HK-2 (cell line): Measurements from ENCODE around the gene MRE11.
A peak's percentile ranks its signal among the peaks of the same experiment; 100 is the strongest.
"Not testable (repeated sequence)": the region's sequence is repeated elsewhere in the genome, so short reads cannot be mapped to it uniquely, and the experiment has no call there.

ENCODE experiments used
- DNase-seq: peaks from one replicate; pipeline ENCODE4 v3.0.0-alpha.2; 2018; ENCODE audit not compliant: unreplicated experiment

Gene MRE11

GRCh38 chr11:94506513-94506912, 12.9 kb upstream of the MRE11 start:
- DNase-seq, result not testable (repeated sequence)

DNA sequence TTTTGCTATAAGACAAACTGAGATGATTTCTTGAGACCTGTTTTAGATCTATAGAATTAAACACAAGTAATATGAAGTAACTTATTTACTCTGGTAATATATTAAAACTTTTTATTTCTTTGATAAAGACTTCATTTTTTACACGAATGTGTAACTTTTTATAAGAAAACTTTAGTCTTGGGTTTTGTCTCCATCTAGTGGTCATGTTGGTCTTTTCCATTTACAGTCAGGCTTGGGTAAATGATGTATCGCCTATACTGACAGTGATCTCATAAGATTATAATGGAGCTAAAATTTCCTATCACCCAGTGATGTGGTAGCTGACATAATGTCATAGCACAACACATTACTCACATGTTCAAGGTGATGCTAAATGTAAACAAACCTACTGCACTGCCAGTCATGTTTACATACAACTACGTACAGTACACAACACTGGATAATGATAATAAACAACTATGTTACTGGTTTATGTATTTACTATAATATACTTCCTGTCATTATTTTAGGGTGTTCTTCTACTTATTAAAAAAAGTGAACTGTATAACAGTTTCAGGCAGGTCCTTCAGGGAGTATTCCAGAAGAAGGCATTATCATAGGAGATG, 11.1 kb upstream of the MRE11 start:
- no peak for DNase-seq

GRCh38 chr11:94501522-94501921, 7.9 kb upstream of the MRE11 start:
- DNase-seq, result no peak

DNA sequence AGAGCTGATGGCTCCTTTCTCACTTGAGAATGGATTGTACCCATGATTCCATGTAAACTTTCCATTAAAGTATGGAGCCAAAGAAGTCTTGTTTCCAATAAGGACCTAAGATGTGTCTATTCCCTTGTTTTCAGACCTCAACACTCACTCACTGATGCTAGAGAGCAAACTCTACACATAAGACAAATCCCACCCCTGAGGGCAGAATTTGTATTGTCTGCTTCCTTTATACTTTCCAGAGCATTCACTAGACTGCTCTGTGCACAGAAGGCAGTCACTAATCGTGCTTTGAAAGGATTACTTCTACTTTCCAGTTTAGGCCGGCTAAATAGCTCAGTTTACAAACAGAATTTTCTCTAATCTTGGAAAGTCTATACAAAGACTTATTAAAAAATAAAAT, 6.5 kb upstream of the MRE11 start:
- no peak for DNase-seq

DNA sequence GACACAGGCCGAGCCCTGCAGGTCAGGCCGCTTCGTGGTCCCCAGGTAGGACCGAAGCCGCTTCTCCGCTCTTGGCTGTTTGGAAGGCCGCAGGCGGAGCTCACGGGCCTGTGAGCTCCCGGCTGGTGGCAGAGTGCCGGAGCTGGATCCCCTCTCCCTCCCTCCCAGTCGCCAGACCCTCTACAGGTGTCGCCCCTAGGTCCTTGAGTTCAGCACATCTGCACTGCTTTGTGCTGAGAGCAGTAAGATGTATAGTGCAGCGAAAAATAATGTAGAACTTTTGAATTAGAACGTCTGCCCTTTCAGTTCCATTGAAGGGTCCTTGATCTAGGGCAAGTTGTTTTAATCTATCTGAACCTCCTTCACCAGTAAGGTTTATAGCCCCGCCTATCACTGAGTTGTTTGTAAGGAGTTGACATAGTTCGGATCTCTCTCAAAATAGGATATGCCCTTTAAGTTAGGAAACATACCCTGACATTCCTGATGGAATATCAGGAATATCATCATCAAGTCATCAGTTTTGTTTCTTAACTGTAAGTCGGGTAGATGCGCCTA, 559 bp upstream of the MRE11 start:
- DNase-seq, result no peak

- DNase-seq, result no peak
Measured at GRCh38 chr11:94486068-94486467, 7.6 kb downstream of the MRE11 start.

- DNase-seq, result no peak
Measured at GRCh38 chr11:94481342-94481741, 12.3 kb downstream of the MRE11 start.

GRCh38 chr11:94477624-94478023, 16.0 kb downstream of the MRE11 start:
- DNase-seq, result no peak

DNA sequence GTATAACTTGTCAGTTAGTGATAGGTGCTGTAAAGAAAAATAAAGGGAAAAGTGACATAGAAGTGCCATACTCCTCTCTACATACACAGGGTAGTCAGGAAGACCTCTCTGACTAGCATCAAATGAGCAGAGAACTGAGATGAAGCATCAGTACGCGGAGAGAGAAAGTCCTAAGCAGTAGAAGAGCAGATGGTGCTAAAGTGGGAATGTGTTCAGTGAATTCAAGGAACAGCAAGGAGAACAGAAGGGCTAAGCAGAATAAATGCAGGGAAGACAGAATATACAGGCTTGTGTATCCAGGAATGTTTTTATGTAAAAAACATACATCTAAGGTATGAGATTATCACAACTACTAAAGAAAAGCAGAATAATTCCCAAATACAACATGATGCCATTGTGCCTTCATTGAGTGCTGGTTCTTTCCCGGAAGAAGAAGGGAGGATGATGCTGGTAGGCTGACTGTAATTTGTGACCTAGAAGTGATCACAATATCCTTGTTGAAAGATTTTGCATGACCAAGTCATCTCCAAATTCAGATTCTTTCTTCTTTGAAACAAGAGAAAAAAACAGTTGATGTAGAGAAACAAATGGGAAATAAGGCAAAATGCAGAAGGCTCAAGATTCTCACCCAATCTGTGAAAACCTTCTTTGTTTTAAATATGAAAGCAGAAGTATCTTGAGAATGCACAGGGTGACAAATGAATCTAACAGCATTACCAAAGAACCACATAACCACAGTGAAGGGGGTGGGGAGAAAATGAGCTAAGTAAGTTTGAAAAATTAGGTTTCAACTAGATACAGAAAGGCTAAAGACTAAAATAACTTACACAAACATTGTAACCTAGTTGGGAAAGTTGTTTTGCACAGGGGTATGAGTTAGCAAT, 20.5 kb downstream of the MRE11 start:
- DNase-seq, result no peak

DNA sequence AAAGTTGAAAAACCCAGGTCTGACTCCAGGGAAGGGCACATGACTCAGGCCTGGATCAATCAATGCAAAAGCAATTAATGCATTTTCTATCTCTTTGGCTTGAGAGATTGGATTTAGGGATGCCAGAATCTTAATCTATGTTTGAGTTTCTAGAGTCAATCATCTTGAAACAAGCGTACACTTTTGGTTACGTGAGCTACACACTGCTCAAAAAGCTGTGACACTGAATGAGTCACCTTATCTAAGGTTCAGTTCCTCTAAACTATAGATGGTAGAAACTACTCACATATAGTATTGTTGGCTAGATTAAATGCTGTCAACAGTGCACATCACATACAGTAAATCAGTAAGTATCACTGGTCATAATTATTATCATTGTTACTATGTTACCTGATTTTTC, 24.2 kb downstream of the MRE11 start:
- no peak for DNase-seq

DNA sequence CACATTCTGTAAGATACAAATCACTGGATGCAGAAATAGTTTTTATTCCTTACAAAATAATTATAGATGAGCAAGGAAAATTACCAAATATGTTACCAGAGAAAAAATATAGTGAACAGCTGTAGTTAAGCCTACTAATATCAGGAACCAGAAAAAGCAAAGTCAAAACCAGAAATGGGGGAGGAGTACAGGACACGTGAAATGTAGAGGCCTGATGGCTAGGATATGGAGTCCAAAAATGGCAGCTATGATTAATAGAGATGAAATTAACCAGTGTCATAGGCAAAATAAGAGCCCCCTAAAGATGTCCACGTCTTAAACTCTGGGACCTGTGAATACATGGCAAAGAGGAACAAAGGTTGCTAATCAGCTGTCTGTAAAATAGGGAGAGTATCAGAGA, 34.1 kb downstream of the MRE11 start:
- DNase-seq, result no peak

DNA sequence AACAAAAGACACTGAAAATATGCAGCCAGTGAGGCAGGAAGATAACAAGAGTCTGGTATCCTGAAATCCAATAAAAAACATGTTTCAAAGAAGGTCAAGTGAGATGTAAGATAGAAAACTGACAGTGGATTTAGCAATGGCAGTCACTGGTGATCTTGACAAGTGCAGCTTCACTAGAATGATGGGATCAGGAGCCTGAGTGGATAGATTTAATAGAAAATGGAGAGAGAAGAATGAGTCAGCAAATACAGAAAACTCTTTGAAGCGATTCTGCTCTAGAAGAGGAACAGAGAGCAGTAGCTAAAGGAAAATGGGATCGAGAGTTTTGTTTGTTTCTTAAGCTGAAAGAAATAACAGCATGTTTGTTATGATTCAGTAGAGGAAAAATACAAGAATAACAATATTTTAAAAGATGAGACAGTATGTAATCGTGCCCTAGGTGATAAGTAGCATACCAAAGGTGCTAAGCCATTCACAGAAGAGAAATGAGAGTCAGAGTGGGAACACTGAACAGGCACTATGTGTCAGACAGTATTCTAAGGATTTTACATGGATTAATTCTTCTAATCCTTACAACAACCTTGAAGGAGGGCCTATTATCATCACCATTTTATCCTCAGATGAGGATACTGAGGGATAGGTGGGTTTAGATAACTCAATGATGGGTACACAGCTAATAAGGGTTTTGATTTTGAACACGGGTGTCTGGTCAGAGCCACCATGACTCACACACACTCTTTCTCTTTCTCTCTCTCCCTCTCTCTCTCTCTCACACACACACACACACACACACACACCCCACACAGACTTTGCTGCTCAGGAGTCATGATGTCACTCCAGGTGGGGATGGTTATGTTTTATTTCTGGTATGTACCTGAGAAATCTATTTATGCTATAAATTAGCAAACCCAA, 36.3 kb downstream of the MRE11 start:
- DNase-seq, result peak; percentile 2

GRCh38 chr11:94455861-94456260, 37.8 kb downstream of the MRE11 start:
- no peak for DNase-seq

DNA sequence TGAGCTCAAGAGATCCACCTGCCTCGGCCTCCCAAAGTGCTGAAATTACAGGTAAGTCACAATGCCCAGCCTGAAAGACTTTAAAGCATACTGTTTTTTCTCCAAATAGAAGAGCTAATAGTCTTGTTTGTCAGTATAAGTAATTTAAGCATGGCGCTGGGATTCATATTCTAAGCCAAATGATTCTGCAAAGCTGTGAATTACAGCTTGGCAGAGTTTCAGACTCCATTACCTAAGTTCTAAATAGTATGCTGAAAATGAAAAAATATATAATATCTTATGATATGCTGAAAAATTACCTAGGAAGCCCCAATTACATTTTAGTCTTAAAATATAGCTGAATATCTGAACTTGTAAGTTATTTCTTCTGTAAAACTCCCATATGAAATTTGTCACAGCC, 39.3 kb downstream of the MRE11 start:
- no peak for DNase-seq

GRCh38 chr11:94452988-94453387, 40.7 kb downstream of the MRE11 start:
- DNase-seq, result no peak

DNA sequence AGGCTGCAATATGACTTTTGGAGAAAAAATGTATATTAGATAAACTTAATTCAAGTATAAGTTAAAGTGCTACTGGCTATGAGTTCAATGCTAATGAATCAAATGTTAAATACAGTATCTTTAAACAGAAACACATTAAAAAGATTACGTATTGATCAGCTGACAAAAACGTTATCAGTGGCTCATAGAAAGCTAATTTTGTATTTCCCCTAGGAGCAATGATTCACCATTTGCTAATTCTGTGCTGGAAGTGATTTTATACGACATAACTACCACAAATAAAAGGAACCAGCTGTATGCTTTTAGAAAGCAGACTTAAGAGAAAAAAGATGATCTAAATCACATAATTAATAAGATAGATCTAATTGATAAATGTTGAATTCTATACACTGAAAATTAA, 43.6 kb downstream of the MRE11 start:
- DNase-seq, result no peak

GRCh38 chr11:94449437-94449836, 44.2 kb downstream of the MRE11 start:
- DNase-seq, result no peak

DNA sequence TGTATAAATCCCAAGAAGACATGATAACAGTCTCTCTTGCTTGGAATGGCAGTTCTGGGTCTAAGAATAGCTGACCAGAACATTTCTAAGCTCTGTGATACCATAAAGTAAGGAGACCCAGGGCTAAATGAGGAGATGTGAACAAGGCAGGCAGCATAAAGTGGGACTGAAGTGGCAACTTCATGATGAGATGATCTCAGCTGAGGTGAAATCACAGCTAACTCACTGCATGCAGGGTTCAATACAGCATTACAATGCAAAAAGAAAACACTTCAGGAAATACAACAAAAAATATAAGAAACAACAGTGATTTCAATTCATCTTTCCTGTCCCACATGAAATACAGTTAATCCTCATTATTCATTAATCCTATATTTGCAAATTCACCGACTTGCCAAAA, 44.6 kb downstream of the MRE11 start:
- DNase-seq, result no peak

GRCh38 chr11:94447149-94447548, 46.5 kb downstream of the MRE11 start:
- no peak for DNase-seq

- no peak for DNase-seq
Measured at GRCh38 chr11:94445641-94446040, 48.0 kb downstream of the MRE11 start.

DNA sequence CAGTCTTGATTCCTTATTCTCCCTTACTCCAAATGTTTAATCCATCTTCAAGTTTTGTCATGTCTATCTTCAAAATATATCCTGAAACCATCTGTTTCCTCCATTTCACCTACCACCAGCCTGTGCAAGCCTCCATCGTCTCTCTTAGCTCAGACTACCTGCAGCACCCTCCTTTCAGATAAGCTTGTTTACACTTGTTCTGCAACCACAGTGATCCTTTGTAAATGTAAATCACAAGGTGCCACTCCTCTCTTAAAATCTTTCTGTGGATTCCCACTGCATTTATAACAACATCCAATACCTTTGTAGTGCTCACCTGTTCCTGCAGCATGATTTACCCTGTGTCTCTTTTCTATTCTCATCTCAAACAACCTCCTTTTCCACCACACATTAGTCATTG, 60.6 kb downstream of the MRE11 start:
- DNase-seq, result no peak

GRCh38 chr11:94424662-94425061, 69.0 kb downstream of the MRE11 start:
- no peak for DNase-seq
